Activated naive CD4-positive, alpha-beta T cell treated with anti-CD3 and anti-CD28 coated beads, Interleukin-2, amount 50 U/mL, for 72 hours (primary cell): ENCODE results near the gene MTHFR. TPM values are rescaled to one million over a fixed set of nuclear protein-coding genes. Genes with fewer than 3 reads are reported as not detected.

Experiments used
- ATAC-seq, 2 donors: fragments of 150-1000 bp; cut with Tn5 transposase; 2 replicates each; pipeline ENCODE4 v1.10.0; 2021; ENCODE audit warnings: mild to moderate bottlenecking in 2 of 2, moderate library complexity in 2 of 2
- DNase-seq, 2 donors: peaks; one replicate each; pipeline ENCODE4 v3.0.0; 2021 to 2022; ENCODE audit warnings: low spot score in 2 of 2
- H3K27ac Mint-ChIP-seq, 2 donors: one replicate each; pipeline ENCODE4 v1.8.0; 2022; ENCODE audit warnings: mild to moderate bottlenecking in 2 of 2, mixed read lengths in 2 of 2
- H3K36me3 Mint-ChIP-seq, 2 donors: one replicate each; pipeline ENCODE4 v1.8.0; 2022; ENCODE audit warnings: mixed read lengths in 2 of 2
- H3K9me3 Mint-ChIP-seq, 2 donors: one replicate each; pipeline ENCODE4 v1.8.0; 2022; ENCODE audit warnings: mixed read lengths in 2 of 2
- total RNA-seq, 2 donors: library from RNA; stranded (reverse); gene quantifications; one replicate each; pipeline ENCODE4 v1.2.3, GENCODE V29; 2022

MTHFR gene
- total RNA-seq, 2 donors from 2014 or later: 14.8 to 18.2 TPM

GRCh38 chr1:11836955-11837766, 31.4 kb upstream of the MTHFR start:
- ATAC-seq: no peak
- H3K36me3 Mint-ChIP-seq: peaks cover 5 to 9% of the 10 kb centered on the region in 2 donors
- no peak for DNase-seq
- H3K9me3 Mint-ChIP-seq: no peaks in the 10 kb centered on the region
- no peak overlapping the region for H3K27ac Mint-ChIP-seq

- no peak overlapping the region for H3K27ac Mint-ChIP-seq
These were observed 29.9 kb upstream of the MTHFR start for GRCh38 chr1:11835441-11836225.

DNA sequence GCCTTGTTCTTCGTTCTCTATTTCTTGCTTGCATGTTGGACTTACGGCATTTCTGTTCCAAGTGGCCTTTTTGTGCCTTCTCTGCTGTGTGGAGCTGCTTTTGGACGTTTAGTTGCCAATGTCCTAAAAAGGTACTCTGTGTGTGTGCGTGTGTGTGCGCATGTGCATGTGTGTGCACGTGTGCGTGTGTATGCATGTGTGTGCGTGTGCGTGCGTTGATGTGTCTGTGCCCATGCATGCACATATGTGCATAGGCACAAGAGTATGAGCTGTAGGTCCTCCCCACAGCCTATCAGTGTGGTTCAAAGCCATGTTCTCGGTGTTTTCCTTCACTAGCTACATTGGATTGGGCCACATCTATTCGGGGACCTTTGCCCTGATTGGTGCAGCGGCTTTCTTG, 28.1 kb upstream of the MTHFR start:
- ATAC-seq: no peak
- Mint-ChIP-seq H3K36me3 (peaks cover 5 to 9% of the 10 kb centered on the region in 2 donors), H3K9me3 (no peaks in the 10 kb centered on the region)

More at GRCh38 chr1:11835441-11836225, 29.9 kb upstream of the MTHFR start:
- Mint-ChIP-seq H3K36me3 (peaks cover 5 to 9% of the 10 kb centered on the region in 2 donors), H3K9me3 (no peaks in the 10 kb centered on the region)
- ATAC-seq (no peak), DNase-seq (no peak)

GRCh38 chr1:11833497-11833896, 27.7 kb upstream of the MTHFR start:
- H3K27ac Mint-ChIP-seq: no peak overlapping the region
- peaks cover 2 to 9% of the 10 kb centered on the region in 2 donors for H3K36me3 Mint-ChIP-seq
- ATAC-seq (no peak), DNase-seq (no peak)
- no peaks in the 10 kb centered on the region for H3K9me3 Mint-ChIP-seq

More for the DNA sequence above, 28.1 kb upstream of the MTHFR start:
- no peak overlapping the region for H3K27ac Mint-ChIP-seq
- DNase-seq: no peak

DNA sequence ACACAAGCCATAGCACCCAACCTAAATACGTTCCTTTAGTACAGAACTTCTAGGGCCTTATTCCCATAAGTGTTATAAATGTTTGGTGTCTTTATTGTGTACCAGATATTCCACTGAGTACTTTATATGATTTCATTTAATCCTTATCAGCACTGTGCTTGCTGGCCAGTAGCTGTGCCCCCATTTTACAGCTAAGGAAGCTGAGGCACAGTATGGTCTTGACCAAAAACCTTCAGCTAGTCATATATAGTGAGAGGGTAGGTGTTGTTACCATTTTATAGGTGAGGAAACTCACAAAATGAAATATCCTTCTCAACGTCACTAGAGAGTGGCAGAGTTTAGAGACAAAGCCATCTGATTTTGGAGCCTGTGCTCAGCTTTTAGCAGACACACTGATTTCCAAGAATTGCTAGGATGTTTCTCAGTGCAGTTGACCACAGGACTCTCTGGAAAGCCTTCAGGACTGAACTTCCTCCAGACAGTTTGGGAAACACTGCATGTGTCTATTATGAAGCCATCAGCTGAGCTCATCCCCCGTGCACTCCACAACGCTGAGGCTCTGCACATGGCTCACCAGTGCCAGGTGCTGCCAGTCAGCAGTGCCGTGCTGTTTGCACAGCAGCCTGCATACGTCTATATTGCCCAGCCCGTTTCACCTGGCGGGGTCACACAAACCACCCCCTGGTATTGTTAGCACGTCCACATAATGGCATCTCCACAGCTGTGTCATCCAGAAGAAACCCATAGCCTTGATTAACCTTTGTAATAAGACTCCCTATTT, 26.4 kb upstream of the MTHFR start:
- H3K9me3 Mint-ChIP-seq: no peaks in the 10 kb centered on the region
- DNase-seq: no peak
- H3K36me3 Mint-ChIP-seq: peaks cover 0 to 11% of the 10 kb centered on the region in 2 donors
- no peak overlapping the region for H3K27ac Mint-ChIP-seq
- no peak for ATAC-seq

- Mint-ChIP-seq H3K36me3 (peaks cover 0 to 6% of the 10 kb centered on the region in 2 donors), H3K27ac (no peak overlapping the region), H3K9me3 (no peaks in the 10 kb centered on the region)
- ATAC-seq (no peak), DNase-seq (no peak)
These were observed 22.7 kb upstream of the MTHFR start for GRCh38 chr1:11828511-11828910.

- H3K27ac Mint-ChIP-seq: no peak overlapping the region
- DNase-seq (no peak), ATAC-seq (no peak)
- peaks cover 0 to 6% of the 10 kb centered on the region in 2 donors for H3K36me3 Mint-ChIP-seq
- no peaks in the 10 kb centered on the region for H3K9me3 Mint-ChIP-seq
These were observed 21.2 kb upstream of the MTHFR start for GRCh38 chr1:11826946-11827345.

DNA sequence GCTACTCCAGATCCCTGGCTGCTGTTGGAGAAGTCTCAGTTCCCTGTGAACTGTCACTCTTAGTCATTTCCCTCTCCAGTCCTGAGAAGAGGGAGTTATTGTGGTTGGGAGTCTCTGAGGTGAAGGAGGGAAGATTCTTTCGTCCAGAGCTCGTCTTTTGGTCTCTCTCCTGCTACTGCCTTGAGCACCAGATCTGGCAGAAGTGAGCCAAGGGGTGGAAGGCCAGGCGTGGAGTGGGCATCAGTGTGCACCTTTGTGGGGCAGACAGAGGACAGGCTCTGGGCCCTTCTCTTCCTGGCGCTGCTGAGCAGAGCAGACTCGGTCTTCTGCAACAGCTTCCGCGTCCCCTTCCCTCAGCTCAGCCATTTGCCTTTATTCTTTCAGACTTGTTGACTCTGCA, 19.4 kb upstream of the MTHFR start:
- no peak overlapping the region for H3K27ac Mint-ChIP-seq
- no peak for DNase-seq
- H3K9me3 Mint-ChIP-seq: no peaks in the 10 kb centered on the region
- no peak for ATAC-seq
- peaks cover 0 to 6% of the 10 kb centered on the region in 2 donors for H3K36me3 Mint-ChIP-seq

- DNase-seq (no peak), ATAC-seq (no peak)
- Mint-ChIP-seq H3K9me3 (no peaks in the 10 kb centered on the region), H3K27ac (no peak overlapping the region), H3K36me3 (peaks cover 0 to 11% of the 10 kb centered on the region in 2 donors)
These were observed 17.8 kb upstream of the MTHFR start for GRCh38 chr1:11823366-11824137.

GRCh38 chr1:11822091-11822490, 16.3 kb upstream of the MTHFR start:
- DNase-seq (no peak), ATAC-seq (no peak)
- H3K9me3 Mint-ChIP-seq: no peaks in the 10 kb centered on the region
- peaks cover 0 to 6% of the 10 kb centered on the region in 2 donors for H3K36me3 Mint-ChIP-seq
- H3K27ac Mint-ChIP-seq: no peak overlapping the region

GRCh38 chr1:11817192-11817591, 11.4 kb upstream of the MTHFR start:
- DNase-seq: no peak
- no peaks in the 10 kb centered on the region for H3K9me3 Mint-ChIP-seq
- H3K36me3 Mint-ChIP-seq: peaks cover 0 to 6% of the 10 kb centered on the region in 2 donors
- H3K27ac Mint-ChIP-seq: no peak overlapping the region
- no peak for ATAC-seq

- ATAC-seq: no peak
- DNase-seq: no peak
- Mint-ChIP-seq H3K9me3 (no peaks in the 10 kb centered on the region), H3K27ac (peak overlapping the region in 1 of 2 donors; percentile 60), H3K36me3 (peaks cover 5% of the 10 kb centered on the region in 2 donors)
These were observed 7.3 kb upstream of the MTHFR start for GRCh38 chr1:11813021-11813420.

DNA sequence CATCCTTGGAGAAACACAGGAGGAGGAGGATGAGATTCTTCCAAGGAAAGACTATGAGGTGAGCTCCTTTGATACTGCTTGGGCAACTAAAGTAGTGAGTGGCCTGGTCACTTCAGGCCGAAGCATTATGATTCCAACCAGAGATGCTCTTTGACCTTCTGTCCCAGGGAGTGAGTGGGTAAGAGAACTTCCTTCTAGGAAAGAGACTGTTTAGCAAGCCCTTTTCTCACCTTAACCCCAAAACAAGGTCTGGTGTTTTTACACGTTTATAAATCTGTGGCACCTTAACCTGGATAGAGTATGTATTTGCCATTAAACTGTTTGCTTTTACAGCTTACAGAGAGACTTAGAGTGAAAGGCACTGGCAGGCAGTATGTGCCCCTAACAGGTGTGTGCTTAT, 1.4 kb upstream of the MTHFR start:
- ATAC-seq: no peak
- no peaks in the 10 kb centered on the region for H3K9me3 Mint-ChIP-seq
- H3K36me3 Mint-ChIP-seq: peaks cover 5 to 15% of the 10 kb centered on the region in 2 donors
- H3K27ac Mint-ChIP-seq: peak overlapping the region; percentile 90 to 97
- no peak for DNase-seq

DNA sequence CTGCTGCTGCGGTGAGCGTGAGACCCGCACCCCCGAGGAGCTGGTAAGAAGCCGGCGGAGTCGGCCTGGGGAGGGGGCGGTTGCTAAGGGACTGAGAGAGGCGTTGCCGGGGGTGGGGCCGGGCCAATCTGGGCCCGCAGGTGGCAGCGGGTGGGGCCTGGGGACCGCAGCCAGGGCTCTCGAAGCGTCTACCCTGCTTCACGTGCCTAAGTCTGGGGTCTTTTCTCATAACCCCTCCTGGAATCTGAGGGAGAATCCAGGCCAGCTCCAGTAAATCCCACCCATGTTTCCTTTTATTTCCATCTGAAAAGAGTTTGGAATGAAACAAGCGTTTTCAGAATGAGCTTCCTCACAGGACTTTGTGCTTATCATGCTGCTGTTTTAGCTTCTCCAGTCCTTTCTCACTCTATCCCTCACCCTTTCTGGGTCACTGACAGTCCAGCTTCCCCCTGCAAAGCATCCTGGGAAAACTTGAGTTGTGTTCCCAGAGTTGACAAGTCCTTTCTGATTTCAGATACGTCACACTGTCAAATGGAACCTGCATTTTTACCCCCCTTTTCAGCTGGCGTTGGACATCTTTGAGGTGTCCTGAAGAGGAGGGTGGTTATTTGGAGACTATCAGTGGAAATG, 658 bp upstream of the MTHFR start:
- ATAC-seq (peak; percentile 49 to 66), DNase-seq (no peak)
- peaks cover 5 to 15% of the 10 kb centered on the region in 2 donors for H3K36me3 Mint-ChIP-seq
- H3K9me3 Mint-ChIP-seq: no peaks in the 10 kb centered on the region
- H3K27ac Mint-ChIP-seq: peak overlapping the region; percentile 90 to 97

DNA sequence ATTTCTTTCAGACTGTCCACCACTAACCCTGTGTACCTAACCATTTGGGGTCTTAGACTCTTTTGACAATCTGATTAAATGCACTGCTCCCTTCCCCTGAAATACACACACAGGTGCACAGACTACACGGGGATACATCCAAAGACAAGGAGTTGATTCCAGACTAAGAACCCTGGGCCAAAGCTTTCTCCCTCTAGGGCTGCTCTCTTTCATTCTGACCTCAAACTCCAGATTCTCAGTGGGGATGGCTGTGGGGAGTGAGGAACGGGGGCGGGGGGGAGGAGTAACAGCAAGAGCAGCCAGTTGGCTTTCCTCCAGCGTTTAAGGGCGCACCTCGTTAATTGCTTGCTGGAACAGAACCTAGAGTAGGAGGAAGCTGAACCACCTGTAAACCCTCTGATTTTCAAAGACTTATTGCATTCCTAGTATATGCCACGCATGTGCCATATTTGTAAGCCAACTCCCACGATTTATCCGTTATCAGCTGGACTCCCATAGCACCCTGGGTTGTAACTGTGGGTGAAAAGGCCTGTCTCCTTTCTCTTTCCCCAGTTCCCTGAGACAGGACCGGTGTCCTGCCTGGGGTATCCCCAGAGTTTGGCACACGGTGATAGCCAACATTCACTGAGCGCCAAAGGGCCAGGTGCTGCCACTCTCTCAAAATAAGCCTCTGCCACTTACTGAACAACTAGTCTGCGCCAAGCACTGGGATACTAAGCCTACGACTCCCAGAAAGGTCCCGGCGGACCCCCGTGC, 920 bp downstream of the MTHFR start:
- DNase-seq: peak in 1 of 2 donors; percentile 19
- H3K9me3 Mint-ChIP-seq: no peaks in the 10 kb centered on the region
- ATAC-seq: no peak
- H3K27ac Mint-ChIP-seq: peak overlapping the region; percentile 68 to 90
- H3K36me3 Mint-ChIP-seq: peaks cover 5 to 15% of the 10 kb centered on the region in 2 donors
